Measurements from ENCODE around the gene C2orf92.

C2orf92 gene

DNA sequence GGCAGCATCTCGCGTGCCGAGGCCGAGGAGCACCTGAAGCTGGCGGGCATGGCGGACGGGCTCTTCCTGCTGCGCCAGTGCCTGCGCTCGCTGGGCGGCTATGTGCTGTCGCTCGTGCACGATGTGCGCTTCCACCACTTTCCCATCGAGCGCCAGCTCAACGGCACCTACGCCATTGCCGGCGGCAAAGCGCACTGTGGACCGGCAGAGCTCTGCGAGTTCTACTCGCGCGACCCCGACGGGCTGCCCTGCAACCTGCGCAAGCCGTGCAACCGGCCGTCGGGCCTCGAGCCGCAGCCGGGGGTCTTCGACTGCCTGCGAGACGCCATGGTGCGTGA, 54.5 kb downstream of the C2orf92 start:
- no peak overlapping the region for H3K27ac ChIP-seq
- no peak for TF ChIP-seq ZFX (IDR thresholded peaks at IDR 0.05)
- TF ChIP-seq, protein P1, sequence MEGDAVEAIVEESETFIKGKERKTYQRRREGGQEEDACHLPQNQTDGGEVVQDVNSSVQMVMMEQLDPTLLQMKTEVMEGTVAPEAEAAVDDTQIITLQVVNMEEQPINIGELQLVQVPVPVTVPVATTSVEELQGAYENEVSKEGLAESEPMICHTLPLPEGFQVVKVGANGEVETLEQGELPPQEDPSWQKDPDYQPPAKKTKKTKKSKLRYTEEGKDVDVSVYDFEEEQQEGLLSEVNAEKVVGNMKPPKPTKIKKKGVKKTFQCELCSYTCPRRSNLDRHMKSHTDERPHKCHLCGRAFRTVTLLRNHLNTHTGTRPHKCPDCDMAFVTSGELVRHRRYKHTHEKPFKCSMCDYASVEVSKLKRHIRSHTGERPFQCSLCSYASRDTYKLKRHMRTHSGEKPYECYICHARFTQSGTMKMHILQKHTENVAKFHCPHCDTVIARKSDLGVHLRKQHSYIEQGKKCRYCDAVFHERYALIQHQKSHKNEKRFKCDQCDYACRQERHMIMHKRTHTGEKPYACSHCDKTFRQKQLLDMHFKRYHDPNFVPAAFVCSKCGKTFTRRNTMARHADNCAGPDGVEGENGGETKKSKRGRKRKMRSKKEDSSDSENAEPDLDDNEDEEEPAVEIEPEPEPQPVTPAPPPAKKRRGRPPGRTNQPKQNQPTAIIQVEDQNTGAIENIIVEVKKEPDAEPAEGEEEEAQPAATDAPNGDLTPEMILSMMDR (conservative IDR thresholded peaks at IDR 0.05), result no peak

DNA sequence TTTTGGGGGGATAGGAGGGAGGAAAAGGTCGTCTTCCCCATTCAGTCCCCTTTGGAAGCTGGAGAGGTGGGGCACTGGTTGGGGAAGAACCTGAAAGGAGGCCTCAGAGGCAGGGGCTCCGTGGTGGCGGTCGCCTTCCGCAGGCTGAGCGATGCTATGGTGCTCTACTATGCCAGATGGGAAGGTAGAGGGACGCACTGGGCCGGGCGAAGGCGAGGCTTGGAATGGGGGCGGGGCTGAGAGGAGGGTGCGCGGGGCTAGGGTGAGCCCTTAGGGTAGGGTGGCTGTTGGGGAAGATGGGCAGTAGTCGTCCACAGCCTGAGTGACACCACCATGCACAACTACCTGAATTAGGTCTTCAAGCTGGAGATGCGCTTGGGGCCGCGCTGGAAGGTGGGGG, 55.0 kb downstream of the C2orf92 start:
- TF ChIP-seq, protein P1 (conservative IDR thresholded peaks at IDR 0.05), result no peak
- TF ChIP-seq ZFX (IDR thresholded peaks at IDR 0.05), result no peak
- H3K27ac ChIP-seq, result no peak overlapping the region

- H3K27ac ChIP-seq, result no peak overlapping the region
- TF ChIP-seq, protein P1 (conservative IDR thresholded peaks at IDR 0.05), result no peak
- TF ChIP-seq ZFX (IDR thresholded peaks at IDR 0.05), result no peak
These were observed 55.6 kb downstream of the C2orf92 start for GRCh38 chr2:97724946-97725688.

DNA sequence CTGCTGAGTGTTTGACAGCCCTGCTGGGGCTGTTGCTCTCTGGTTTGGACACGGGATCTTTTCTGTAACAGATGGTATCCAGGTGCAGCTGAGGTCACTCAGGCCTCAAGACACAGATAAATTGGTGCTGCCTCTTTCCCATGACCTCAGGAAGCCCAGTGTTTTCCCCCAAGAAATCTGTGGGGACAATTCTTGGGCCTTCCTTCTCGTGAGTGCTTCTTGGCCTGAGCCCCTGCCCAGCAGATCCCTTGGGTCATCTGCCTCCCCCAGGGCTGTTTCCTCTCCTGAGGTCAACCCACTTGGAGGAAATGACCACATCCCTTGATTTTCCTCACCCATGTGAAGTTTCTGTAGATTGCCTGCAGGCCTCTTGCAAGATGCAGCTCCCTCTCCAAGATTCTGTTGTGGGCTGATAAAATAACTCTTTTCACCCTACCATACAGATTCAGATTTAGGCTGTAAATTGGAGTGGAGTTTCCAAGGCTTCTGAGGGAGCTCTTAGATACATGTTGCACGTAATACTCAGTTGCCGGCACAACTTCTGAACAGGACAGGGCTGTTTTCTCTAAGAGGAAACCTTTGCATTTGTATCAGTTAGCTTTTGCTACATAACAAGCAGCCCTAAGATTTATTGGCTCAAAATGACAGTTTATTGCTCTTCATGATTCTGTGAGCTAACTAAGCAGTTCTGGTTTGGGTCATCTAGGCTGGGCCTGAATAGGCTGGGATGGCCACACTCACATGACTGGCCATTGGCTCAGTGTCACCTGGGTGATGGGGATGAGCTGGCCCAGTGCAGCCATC, 57.0 kb downstream of the C2orf92 start:
- no peak overlapping the region for H3K27ac ChIP-seq
- no peak for TF ChIP-seq ZFX (IDR thresholded peaks at IDR 0.05)
- TF ChIP-seq, protein P1 (conservative IDR thresholded peaks at IDR 0.05), result no peak

- no peak overlapping the region for H3K27ac ChIP-seq
- TF ChIP-seq, protein P1 (conservative IDR thresholded peaks at IDR 0.05), result no peak
- no peak for TF ChIP-seq ZFX (IDR thresholded peaks at IDR 0.05)
These were observed 57.8 kb downstream of the C2orf92 start for GRCh38 chr2:97727296-97727695.

GRCh38 chr2:97728091-97728731, 58.7 kb downstream of the C2orf92 start:
- H3K27ac ChIP-seq, result no peak overlapping the region
- no peak for TF ChIP-seq ZFX (IDR thresholded peaks at IDR 0.05)
- TF ChIP-seq, protein P1 (conservative IDR thresholded peaks at IDR 0.05), result no peak

- TF ChIP-seq ZFX (IDR thresholded peaks at IDR 0.05), result no peak
- TF ChIP-seq, protein P1 (conservative IDR thresholded peaks at IDR 0.05), result no peak
- no peak overlapping the region for H3K27ac ChIP-seq
These were observed 60.7 kb downstream of the C2orf92 start for GRCh38 chr2:97730245-97730644.

Data from C4-2B (cell line).